Ovary (tissue), 3 donors: ENCODE results near the gene ETV3.

Experiments used
- POLR2A ChIP-seq: fragments of 450-650 bp; IDR thresholded peaks from one replicate; pipeline ENCODE4 v1.6.1; 2017; ENCODE audit warnings: antibody characterized with exemption, mild to moderate bottlenecking, moderate library complexity
- TF ChIP-seq, protein P1 (sequence below), 3 donors: fragments of 450-650 bp in 2 of 3; fragments of 200-600 bp in 1 of 3; IDR thresholded peaks; one replicate each; pipeline versions ENCODE4 v1.5.1 to v1.8.0; 2016 to 2022; ENCODE audit warnings: antibody characterized with exemption in 3 of 3, mild to moderate bottlenecking in 1 of 3
- donor health status: DM: no; HTN: no; CAD: no.

DNA sequence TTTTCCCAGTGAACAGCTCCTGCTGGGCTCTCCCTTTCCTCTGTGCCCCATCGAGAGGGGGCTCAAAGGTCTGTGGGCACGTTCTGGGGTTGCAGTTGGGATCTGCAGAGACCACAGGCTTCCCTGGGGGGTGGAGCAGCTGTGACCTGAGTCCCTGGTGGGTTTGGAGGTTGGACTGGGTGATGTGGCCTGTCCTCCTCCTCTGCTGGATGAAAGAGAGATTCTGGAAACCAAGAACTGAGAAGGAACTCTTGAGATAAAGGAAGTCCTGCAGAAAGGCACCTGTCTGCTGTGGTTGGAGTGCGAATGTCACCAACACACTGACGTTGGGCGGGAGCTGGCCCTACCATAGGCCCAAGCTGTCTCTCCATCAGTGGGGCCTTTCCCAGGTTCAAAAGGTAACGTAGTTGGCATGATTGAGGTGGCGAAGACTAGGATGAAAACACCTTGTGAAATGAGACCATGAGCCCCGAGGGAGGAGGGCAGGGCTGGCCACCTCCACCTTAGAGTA is 35.8 kb upstream of the ETV3 start:
- TF ChIP-seq, protein P1, sequence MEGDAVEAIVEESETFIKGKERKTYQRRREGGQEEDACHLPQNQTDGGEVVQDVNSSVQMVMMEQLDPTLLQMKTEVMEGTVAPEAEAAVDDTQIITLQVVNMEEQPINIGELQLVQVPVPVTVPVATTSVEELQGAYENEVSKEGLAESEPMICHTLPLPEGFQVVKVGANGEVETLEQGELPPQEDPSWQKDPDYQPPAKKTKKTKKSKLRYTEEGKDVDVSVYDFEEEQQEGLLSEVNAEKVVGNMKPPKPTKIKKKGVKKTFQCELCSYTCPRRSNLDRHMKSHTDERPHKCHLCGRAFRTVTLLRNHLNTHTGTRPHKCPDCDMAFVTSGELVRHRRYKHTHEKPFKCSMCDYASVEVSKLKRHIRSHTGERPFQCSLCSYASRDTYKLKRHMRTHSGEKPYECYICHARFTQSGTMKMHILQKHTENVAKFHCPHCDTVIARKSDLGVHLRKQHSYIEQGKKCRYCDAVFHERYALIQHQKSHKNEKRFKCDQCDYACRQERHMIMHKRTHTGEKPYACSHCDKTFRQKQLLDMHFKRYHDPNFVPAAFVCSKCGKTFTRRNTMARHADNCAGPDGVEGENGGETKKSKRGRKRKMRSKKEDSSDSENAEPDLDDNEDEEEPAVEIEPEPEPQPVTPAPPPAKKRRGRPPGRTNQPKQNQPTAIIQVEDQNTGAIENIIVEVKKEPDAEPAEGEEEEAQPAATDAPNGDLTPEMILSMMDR (IDR thresholded peaks at IDR 0.05) = no peak
- TF ChIP-seq POLR2A = no peak
